GM18951 (cell line): ENCODE measurements around the gene HSD11B2.

Source experiments
- POLR2A ChIP-seq: IDR thresholded peaks from 4 replicates; pipeline ENCODE4 v1.6.1; 2011; ENCODE audit warnings: mild to moderate bottlenecking; ENCODE audit not compliant: insufficient read length, insufficient read depth; ENCODE audit errors: extremely low read depth
- in situ Hi-C: fragments of 300-500 bp; cut with MboI; formaldehyde crosslinking; loops from one replicate; pipeline ENCODE4 v1.12.0; 2022; ENCODE audit warnings: low sequenced_read_pairs, mixed read lengths, inconsistent platforms; ENCODE audit not compliant: unreplicated experiment

Gene HSD11B2

DNA sequence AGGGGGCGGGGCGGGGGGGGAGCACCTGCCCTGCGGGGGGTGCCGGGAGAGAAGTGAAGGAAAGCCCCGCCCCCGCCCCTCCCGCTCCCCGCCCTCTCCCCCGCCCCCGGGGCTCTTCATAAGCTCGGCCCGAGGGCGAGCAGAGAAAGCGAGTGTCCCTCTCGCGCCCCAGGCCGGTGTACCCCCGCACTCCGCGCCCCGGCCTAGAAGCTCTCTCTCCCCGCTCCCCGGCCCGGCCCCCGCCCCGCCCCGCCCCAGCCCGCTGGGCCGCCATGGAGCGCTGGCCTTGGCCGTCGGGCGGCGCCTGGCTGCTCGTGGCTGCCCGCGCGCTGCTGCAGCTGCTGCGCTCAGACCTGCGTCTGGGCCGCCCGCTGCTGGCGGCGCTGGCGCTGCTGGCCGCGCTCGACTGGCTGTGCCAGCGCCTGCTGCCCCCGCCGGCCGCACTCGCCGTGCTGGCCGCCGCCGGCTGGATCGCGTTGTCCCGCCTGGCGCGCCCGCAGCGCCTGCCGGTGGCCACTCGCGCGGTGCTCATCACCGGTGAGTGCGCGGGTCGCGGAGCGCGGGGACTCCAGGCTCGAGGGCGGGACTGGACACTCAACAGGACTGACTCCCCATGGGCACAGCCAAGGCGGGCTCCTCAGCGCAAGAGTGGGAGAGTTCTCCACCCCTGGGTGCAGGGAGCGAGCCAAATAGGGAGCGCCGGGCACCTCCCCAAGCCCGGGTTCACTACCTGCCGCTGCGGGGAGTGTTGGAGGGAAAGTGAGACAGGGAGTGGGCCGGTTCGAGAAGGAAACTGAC lies at the start of gene HSD11B2:
TSS of gene HSD11B2 (plus strand) at position 145 of the 798 bp plus-strand sequence. CDS start at position 273, 128 bp downstream.
- no peak for TF ChIP-seq POLR2A
- in situ Hi-C loops: no loop called here

DNA sequence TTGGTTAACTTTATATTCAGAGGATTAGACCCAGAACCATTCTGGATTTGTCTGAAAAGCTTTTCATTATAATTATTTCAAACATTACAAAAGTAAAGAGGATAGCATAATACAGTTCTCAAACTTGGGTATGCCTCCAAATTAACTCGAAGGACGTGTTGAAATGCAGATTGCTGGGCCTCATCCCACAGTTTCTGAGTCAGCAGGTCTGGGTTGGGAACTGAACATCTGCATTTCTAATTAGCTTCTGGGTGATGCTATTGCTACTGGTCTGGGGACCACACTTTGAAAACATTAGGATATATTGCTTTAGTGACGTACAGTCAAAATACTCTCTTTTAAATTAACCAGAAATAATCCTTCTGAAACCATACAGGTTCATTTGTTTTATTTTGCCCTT lies 47.6 kb upstream of the HSD11B2 start:
- no peak for TF ChIP-seq POLR2A
- in situ Hi-C loops: no loop called here

DNA sequence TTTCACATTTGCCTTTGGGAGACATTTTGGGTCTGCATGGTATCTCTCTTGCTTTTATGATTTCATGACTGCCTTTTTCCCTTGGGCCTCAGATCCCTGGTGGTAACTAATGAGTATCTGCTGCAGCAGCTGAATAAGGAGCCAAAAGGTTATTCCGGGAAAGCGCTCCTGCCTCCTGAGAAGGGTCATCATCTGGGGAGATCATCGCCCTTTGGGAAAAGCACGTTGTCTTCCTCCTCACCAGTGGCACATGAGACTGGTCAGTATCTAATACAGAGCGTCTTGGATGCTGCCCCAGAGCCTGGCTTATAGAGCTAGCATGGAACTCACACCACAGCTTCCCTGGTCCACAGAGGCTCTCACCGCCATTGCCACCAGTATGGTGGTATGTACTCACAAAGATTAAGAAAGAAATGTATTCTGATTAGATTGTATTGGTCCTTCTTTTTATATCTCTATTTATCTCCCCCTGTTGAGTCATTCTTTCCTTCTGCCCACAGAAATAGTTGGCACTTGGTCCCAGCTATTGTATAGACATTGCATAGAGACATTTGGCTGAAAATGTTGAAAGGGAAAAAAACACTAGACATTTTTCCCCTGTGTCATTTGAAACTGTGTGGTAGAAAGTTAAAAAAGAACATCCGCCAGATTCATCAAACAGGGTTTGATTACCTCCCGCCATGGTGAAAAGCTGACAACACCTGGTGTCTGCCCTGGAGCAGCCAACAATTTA lies 46.0 kb upstream of the HSD11B2 start:
- in situ Hi-C loops: no loop called here
- no peak for TF ChIP-seq POLR2A

DNA sequence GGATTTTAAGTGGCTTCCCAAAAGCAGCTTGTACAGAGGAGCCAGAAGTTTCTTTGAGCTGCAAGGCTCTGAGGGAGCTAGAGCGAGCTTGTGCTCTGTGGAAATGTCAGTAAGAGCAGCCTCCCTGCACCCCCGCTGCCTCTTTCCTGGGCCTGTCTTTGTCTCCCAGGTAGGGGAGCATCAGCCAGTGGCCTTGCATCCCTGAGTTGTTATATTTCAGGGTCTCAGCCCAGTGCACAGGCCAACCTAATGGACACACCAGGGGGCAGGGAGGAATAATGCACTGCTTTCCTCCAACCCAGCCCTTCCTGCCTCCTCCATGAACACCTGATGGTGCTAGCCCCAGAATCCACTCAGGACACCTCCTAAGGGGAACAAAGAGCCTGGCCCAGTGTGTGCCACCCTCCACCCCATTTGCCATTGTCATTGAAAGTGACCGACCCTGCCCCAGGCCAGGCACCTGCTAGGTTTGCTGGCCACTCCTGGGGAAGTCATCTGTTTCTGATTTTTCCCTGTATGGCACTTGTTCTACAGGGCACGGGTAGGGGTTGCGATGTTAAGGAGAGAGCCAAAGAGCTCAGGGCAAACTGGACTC lies 44.0 kb upstream of the HSD11B2 start:
- in situ Hi-C loops: no loop called here
- no peak for TF ChIP-seq POLR2A

DNA sequence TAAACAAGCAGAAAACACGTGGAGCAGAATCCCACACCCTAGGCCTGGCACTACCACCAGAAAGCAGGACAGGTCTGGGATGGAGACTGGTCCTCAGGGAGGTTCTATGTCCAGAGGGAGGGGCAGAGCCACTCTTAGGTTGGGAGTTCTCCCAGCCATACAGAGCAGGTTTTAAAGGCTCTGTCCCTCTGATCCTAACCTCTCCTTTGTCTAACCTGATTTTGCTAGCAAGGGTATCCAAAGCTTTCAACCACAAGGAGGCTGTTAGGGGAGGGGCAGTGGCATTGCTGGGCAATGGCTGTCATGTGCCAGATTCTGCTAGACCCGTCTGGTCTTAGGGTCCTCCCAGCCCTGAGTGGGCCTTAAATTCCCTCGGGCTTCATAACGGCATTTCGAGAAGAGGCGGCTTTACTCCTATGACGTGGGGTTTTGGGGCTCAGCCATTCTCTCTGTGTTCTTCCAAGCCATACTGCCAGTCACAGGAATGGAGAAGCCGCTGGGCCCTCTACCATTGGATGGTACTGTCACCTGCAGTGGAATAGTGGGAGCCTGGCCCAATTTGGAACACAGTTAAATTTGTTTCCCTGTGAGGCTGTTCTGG lies 43.3 kb upstream of the HSD11B2 start:
- in situ Hi-C loops: no loop called here
- no peak for TF ChIP-seq POLR2A

DNA sequence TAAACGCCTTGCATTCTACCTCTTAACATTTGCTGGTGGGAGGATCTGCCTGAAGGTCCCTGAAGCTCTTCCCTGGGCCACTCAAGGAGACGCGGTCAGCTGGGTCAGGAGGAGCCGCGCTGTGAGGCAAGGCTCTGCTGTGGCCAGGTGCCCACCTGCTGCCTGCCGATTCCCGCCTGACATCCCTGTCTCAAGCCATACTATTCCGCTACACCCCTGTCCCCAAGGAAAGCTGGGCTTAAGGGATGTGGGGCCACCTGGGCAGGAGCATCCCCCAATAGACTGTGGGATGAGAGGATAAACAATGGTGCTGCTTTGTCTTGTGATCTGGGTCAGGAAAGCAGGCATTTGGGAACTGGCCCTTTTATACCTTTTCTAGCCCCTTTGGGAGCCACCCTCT lies 42.7 kb upstream of the HSD11B2 start:
- no peak for TF ChIP-seq POLR2A

DNA sequence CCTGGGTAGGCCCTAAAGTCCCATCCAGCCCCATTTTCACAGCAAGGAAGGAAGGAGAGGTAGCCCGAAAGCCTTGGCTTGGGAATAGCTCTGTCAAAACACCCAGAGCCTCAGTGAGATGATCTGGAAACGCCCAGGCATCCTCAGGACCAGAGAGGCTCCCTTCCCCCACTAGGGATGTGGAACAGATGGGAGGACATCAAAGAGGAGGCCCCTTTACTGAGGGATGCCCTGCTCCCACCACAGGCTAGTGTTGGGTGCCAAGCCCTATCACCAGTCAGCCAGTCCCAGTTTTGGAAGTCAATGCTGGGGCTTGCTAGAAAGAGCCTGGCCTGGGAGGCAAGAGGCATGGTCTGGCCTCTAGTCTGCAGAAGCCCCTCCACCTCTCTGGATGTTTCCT lies 42.3 kb upstream of the HSD11B2 start:
- no peak for TF ChIP-seq POLR2A
- in situ Hi-C loops: no loop called here

More for the DNA sequence above, 42.7 kb upstream of the HSD11B2 start:
- in situ Hi-C loops: no loop called here

DNA sequence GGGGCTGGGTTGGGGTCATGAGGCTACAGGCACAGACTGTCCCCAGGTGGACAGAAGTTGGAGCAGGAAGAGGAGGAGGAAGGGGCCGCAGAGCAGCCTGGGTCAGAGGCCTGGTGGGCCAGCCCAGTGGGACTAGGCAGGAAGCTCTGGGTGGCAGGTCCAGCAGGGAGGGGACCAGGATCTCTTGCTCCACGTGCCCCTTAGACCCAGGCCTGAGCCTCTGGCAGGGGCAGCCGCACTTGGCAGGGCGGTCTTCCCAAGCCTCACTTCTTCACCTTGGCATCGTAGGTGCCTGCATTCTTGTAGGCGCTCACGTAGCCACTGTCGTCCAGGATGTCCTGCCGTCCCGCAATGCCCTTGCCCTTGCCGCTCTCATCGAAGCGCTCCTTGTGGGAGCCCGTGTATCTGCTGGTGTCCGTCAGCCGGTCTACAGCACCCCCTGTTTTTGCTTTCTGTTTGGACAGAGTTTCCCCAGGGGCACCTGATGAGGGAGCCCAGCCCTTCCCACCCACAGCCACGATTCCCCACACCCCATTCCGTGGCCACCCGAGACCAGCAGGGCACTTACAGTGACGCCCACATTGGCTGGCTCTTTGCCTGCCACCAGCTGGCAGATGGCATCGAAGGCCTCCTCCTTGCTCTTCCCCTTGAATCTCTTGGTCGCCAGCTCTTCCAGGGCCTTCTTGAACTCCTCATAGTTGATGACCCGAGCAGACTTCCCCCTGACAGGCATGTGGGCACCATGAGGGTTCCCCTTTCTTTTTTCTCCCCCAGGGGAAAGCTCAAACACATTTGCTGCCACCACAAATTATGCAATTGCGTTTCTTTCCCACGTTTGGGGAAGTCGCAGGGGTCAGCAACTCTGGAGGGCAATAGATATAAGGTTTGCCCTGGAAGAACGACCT lies 40.8 kb upstream of the HSD11B2 start:
- no peak for TF ChIP-seq POLR2A
- in situ Hi-C loops: no loop called here

DNA sequence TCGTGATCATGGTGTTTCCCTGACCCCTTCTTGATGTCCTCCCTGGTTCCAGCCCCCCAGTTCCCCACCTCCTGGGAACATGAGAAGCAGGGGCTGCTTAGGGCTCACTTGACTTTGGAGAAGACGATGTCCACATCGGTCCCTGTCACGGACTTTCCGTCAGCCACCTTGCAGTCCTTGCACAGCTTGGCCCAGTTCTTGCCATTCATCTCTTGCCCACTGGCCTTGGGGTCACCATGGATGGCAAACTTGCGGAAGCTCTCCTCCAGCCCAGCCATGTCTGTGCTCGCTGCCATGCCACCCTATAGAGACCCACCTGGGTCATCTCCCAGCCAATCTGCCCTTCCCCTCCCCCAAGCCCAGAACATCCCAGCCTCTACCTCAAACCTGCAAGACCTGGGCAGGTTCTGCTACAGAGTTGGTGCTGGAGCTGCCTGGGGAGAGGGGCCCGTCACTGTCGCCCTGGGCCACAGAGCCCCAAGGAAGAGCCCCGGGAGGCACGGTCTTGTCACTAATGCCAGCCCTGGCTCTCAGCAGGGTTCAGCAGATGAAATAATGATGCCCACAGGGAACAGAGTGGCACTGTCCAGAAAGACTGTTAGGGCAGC lies 40.0 kb upstream of the HSD11B2 start:
- in situ Hi-C loops: no loop called here

DNA sequence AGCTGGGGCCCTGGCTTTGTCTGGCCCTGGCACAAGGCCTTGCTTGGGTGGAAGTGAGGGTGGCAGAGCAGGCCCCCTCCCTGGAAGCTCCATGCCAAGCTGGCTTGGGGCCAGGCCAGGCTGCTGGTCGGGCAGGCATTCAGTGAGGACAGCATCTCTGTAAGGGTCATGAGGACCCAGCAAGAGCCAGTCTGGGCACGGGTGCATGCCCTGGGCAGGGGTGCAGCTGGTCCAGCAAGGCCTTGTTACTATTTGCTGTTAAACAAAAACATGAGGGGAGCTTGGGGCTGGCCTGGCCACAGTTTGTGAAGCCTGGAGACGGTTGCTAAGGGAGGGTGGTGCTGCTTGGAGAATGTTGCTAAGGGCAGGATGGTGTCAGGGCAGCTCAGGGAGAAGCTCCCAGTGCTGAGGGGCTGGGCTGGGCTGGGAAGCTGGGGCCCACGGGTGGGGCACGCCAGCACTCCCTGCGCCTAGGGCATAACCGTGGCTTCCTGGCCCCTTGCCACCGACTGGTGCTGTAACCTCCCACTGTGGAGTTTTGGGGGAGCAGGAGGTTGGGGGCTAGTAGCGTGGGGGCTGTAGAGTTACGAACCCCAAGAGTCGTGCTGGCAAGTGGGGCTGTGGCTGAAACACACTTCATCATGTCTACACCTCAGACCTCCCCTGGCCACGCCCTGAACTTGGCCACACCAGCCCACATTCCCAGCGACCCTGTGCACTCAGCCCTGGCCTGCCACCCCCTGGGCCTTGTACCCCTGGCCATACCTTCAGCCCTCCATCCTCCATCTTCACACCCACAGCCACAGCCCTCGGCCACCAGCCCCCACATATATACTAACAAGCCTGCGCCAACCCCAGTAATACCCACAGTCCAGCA lies 39.3 kb upstream of the HSD11B2 start:
- in situ Hi-C loops: no loop called here
- no peak for TF ChIP-seq POLR2A

More for the DNA sequence above, 40.0 kb upstream of the HSD11B2 start:
- TF ChIP-seq POLR2A: no peak
